Smooth muscle cell (in vitro differentiated cells): ENCODE results near the gene LRR1. TPM values are rescaled to one million over a fixed set of nuclear protein-coding genes. Genes with fewer than 3 reads are reported as not detected.
"Not testable (repeated sequence)": the region's sequence is repeated elsewhere in the genome, so short reads cannot be mapped to it uniquely, and the experiment has no call there.

Experiments
- DNase-seq: peaks from one replicate; lab custom pipeline; 2025; ENCODE audit not compliant: unreplicated experiment; lab: John Stamatoyannopoulos, UW
- H2AFZ ChIP-seq: fragments of 200-600 bp; sonication (generic); 2 replicates; pipeline ENCODE4 v1.6.0; 2016; ENCODE audit warnings: antibody characterized with exemption, low read depth, mild to moderate bottlenecking
- H3F3A ChIP-seq: fragments of 200-600 bp; sonication (generic); 2 replicates; pipeline ENCODE4 v1.6.0; 2017; ENCODE audit warnings: antibody characterized with exemption, low read depth
- H3K27ac ChIP-seq: fragments of 200-600 bp; sonication (generic); 2 replicates; pipeline ENCODE4 v1.5.1; 2016; ENCODE audit warnings: low read depth, mild to moderate bottlenecking
- H3K27me3 ChIP-seq: fragments of 200-600 bp; sonication (generic); 2 replicates; pipeline ENCODE4 v1.6.1; 2016; ENCODE audit warnings: low read depth, mild to moderate bottlenecking
- H3K36me3 ChIP-seq: fragments of 200-600 bp; sonication (generic); 2 replicates; pipeline ENCODE4 v1.5.1; 2016; ENCODE audit warnings: low read depth
- H3K4me1 ChIP-seq: fragments of 200-600 bp; sonication (generic); 2 replicates; pipeline ENCODE4 v1.5.1; 2016; ENCODE audit warnings: low read depth
- H3K4me2 ChIP-seq: fragments of 200-600 bp; sonication (generic); 2 replicates; pipeline ENCODE4 v1.6.0; 2016; ENCODE audit warnings: mild to moderate bottlenecking
- H3K4me3 ChIP-seq: fragments of 200-600 bp; sonication (generic); 2 replicates; pipeline ENCODE4 v1.5.1; 2016; ENCODE audit warnings: mild to moderate bottlenecking
- H3K79me2 ChIP-seq: fragments of 200-600 bp; sonication (generic); 2 replicates; pipeline ENCODE4 v1.6.0; 2016; ENCODE audit warnings: low read depth, mild to moderate bottlenecking
- H3K9ac ChIP-seq: fragments of 200-600 bp; sonication (generic); 2 replicates; pipeline ENCODE4 v1.6.0; 2016; ENCODE audit warnings: low read depth
- H3K9me3 ChIP-seq: fragments of 200-600 bp; sonication (generic); replicated peaks from 2 replicates; pipeline ENCODE4 v1.5.1; 2016; ENCODE audit warnings: low read depth
- H4K20me1 ChIP-seq: fragments of 200-600 bp; sonication (generic); 2 replicates; pipeline ENCODE4 v1.6.0; 2016; ENCODE audit warnings: low read depth
- CTCF ChIP-seq: fragments of 200-600 bp; sonication (generic); IDR thresholded peaks from 2 replicates; pipeline ENCODE4 v1.5.1; 2017; ENCODE audit warnings: borderline replicate concordance, mild to moderate bottlenecking, antibody characterized with exemption; ENCODE audit not compliant: insufficient read depth, poor library complexity, severe bottlenecking
- WGBS: methylation state at CpG from one replicate; pipeline ENCODE4 v1.1.7; 2016; ENCODE audit warnings: low lambda C conversion rate; 5-methylcytosine and 5-hydroxymethylcytosine counted together
- polyA plus RNA-seq: library from polyadenylated mRNA; unstranded; fragments of >200 nt; fragmentation: Nextera tagmentation; extraction: Ambion mirVana; gene quantifications from 2 replicates; pipeline ENCODE4 v1.2.1, GENCODE V29; 2016
- total RNA-seq: library from RNA; depleted of rRNA; stranded (reverse); fragments of >200 nt; gene quantifications from 2 replicates; pipeline ENCODE4 v1.2.3, GENCODE V29; 2014

The LRR1 gene
- total and polyA plus RNA-seq, 2 experiments from 2014 or later = 14.7 to 18.7 TPM

GRCh38 chr14:49617852-49618519 is 19.2 kb downstream of the LRR1 start:
- whole genome bisulfite sequencing = 92% methylated on average over 6 of the region's 6 CpGs
- Histone ChIP-seq H3K9me3 (no peaks in the 10 kb centered on the region), H3K27ac (peak overlapping the region; percentile 96), H3K9ac (no peak overlapping the region), H4K20me1 (peaks cover 49% of the 10 kb centered on the region), H3F3A (peaks cover 18% of the 10 kb centered on the region), H2AFZ (no peak overlapping the region), H3K27me3 (no peaks in the 10 kb centered on the region), H3K36me3 (no peaks in the 10 kb centered on the region), H3K4me3 (no peak overlapping the region), H3K4me1 (peaks cover 31% of the 10 kb centered on the region), H3K4me2 (peak overlapping the region; percentile 98), H3K79me2 (peaks cover 44% of the 10 kb centered on the region)
- DNase-seq = no peak
- no peak for TF ChIP-seq CTCF

- Histone ChIP-seq H4K20me1 (peaks cover 55% of the 10 kb centered on the region), H3K27ac (peak overlapping the region; percentile 96), H3K79me2 (peaks cover 53% of the 10 kb centered on the region), H3K4me1 (peaks cover 36% of the 10 kb centered on the region), H3F3A (peaks cover 18% of the 10 kb centered on the region), H3K4me2 (peak overlapping the region; percentile 98), H3K9ac (peak overlapping the region; percentile 95), H3K4me3 (peak overlapping the region; percentile 91)
- H2AFZ ChIP-seq, H3K27me3 ChIP-seq, H3K36me3 ChIP-seq, DNase-seq, H3K9me3 ChIP-seq: not testable (repeated sequence)
- WGBS = 54% methylated on average over 19 of the region's 19 CpGs
Measured at GRCh38 chr14:49619273-49619672, 20.5 kb downstream of the LRR1 start.

GRCh38 chr14:49619730-49620129 is 21.0 kb downstream of the LRR1 start:
- Histone ChIP-seq H3K36me3 (no peaks in the 10 kb centered on the region), H3K27ac (peak overlapping the region; percentile 96), H3K4me3 (peak overlapping the region; percentile 91), H3K27me3 (no peaks in the 10 kb centered on the region), H3K9ac (peak overlapping the region; percentile 95), H3F3A (peaks cover 18% of the 10 kb centered on the region), H3K4me1 (peaks cover 36% of the 10 kb centered on the region), H4K20me1 (peaks cover 58% of the 10 kb centered on the region), H3K4me2 (peak overlapping the region; percentile 98), H3K79me2 (peaks cover 58% of the 10 kb centered on the region), H2AFZ (peak overlapping the region; percentile 62), H3K9me3 (no peaks in the 10 kb centered on the region)
- TF ChIP-seq CTCF = no peak
- DNase-seq = no peak
- WGBS = under 1% methylated on average over 11 of the region's 11 CpGs

- Histone ChIP-seq H3K4me1 (peaks cover 36% of the 10 kb centered on the region), H3K79me2 (peaks cover 63% of the 10 kb centered on the region), H3K4me2 (peak within 1 kb of the TSS; percentile 98), H2AFZ (peak within 1 kb of the TSS; percentile 76), H3K36me3 (no peaks in the 10 kb centered on the region), H4K20me1 (peaks cover 58% of the 10 kb centered on the region), H3K9me3 (no peaks in the 10 kb centered on the region), H3K9ac (peak within 1 kb of the TSS; percentile 95), H3F3A (peaks cover 19% of the 10 kb centered on the region), H3K27ac (peak within 1 kb of the TSS; percentile 96), H3K4me3 (peak within 1 kb of the TSS; percentile 91), H3K27me3 (no peaks in the 10 kb centered on the region)
- under 1% methylated on average over 73 of the region's 85 CpGs for WGBS
- DNase-seq = peak; percentile 90
- TF ChIP-seq CTCF = peak; percentile 22
Measured at GRCh38 chr14:49620182-49621113, 21.7 kb downstream of the LRR1 start, which contains the start of the genes MGAT2 and RPL36AL. MGAT2 (plus strand) TSS chr14:49620799; CDS start chr14:49621269, 470 bp downstream. RPL36AL (minus strand) TSS chr14:49620626; CDS start chr14:49619104, 1,522 bp downstream.
